Activated CD4-positive, alpha-beta T cell treated with anti-CD3 and anti-CD28 coated beads, Interleukin-10, Interleukin-2, amounts not matched to agents 100 ng/mL and 50 ng/mL, durations not matched to agents 16 hours and 8 hours (primary cell): ENCODE data around the gene TMC2.
"Not testable (repeated sequence)": the region's sequence is repeated elsewhere in the genome, so short reads cannot be mapped to it uniquely, and the experiment has no call there.

Experiments
- DNase-seq: peaks from one replicate; pipeline ENCODE4 v3.0.0-alpha.2; 2020

TMC2 gene, protein sequence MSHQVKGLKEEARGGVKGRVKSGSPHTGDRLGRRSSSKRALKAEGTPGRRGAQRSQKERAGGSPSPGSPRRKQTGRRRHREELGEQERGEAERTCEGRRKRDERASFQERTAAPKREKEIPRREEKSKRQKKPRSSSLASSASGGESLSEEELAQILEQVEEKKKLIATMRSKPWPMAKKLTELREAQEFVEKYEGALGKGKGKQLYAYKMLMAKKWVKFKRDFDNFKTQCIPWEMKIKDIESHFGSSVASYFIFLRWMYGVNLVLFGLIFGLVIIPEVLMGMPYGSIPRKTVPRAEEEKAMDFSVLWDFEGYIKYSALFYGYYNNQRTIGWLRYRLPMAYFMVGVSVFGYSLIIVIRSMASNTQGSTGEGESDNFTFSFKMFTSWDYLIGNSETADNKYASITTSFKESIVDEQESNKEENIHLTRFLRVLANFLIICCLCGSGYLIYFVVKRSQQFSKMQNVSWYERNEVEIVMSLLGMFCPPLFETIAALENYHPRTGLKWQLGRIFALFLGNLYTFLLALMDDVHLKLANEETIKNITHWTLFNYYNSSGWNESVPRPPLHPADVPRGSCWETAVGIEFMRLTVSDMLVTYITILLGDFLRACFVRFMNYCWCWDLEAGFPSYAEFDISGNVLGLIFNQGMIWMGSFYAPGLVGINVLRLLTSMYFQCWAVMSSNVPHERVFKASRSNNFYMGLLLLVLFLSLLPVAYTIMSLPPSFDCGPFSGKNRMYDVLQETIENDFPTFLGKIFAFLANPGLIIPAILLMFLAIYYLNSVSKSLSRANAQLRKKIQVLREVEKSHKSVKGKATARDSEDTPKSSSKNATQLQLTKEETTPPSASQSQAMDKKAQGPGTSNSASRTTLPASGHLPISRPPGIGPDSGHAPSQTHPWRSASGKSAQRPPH

GRCh38 chr20:2536560-2536986 is at the start of gene TMC2:
Gene TMC2 (plus strand): TSS chr20:2536573. CDS start chr20:2536622, 49 bp downstream.
- no peak for DNase-seq

- DNase-seq: not testable (repeated sequence)
Measured at GRCh38 chr20:2502808-2503384, 33.5 kb upstream of the TMC2 start.

DNA sequence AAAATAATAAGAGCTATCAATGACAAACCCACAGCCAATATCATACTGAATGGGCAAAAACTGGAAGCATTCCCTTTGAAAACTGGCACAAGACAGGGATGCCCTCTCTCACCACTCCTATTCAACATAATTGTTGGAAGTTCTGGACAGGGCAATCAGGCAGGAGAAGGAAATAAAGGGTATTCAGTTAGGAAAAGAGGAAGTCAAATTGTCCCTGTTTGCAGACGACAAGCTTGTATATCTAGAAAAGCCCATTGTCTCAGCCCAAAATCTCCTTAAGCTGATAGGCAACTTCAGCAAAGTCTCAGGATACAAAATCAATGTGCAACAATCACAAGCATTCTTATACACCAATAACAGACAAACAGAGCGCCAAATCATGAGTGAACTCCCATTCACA is 31.6 kb upstream of the TMC2 start:
- DNase-seq: not testable (repeated sequence)

DNA sequence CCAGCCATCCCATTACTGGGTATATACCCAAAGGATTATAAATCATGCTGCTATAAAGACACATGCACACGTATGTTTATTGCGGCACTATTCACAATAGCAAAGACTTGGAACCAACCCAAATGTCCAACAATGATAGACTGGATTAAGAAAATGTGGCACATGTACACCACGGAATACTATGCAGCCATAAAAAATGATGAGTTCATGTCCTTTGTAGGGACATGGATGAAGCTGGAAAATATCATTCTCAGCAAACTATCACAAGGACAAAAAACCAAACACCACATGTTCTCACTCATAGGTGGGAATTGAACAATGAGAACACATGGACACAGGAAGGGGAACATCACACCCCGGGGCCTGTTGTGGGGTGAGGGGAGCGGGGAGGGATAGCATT is 29.9 kb upstream of the TMC2 start:
- not testable (repeated sequence) for DNase-seq

GRCh38 chr20:2507464-2507863 is 28.9 kb upstream of the TMC2 start:
- DNase-seq: no peak

DNA sequence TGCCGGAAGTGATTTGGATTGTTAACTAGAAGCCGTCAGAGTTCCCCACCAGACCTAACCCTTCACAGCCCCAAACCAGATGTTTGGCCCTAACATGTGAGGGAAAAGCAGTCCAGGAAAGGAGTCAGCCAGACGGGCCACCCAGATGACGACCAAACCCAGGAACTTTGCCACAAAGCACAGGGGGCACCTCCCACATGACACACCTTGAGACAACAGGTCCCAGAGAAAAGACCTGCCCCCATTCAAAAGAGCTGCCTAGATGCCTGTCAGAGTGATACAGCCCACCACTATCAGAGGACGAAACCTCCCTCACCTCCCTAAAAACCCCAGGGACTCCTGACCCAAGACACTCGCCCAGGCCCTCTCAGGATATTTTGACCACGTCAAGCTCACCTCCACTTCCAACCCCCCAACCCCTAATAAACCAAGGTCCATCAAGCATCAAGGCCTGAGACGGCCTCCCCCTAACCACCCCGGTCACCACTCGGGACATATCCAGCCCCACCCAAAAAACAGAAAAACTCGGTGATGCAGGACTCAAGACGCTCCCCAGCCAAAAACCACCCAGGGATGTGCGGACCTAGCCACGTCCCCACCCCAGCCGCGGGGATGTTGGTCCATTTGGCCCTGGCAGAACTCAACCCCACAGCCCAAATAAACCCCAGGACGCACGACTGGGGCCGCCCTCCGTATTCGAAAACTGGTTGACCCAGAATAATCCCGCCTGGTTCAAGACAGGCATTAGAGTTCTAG is 28.3 kb upstream of the TMC2 start:
- no peak for DNase-seq

- DNase-seq: peak; percentile 88
Measured at GRCh38 chr20:2508631-2509467, 27.5 kb upstream of the TMC2 start, which contains the start of gene ZNF343. Gene ZNF343 (minus strand): TSS chr20:2508915. CDS start chr20:2493895, 15,020 bp downstream.

DNA sequence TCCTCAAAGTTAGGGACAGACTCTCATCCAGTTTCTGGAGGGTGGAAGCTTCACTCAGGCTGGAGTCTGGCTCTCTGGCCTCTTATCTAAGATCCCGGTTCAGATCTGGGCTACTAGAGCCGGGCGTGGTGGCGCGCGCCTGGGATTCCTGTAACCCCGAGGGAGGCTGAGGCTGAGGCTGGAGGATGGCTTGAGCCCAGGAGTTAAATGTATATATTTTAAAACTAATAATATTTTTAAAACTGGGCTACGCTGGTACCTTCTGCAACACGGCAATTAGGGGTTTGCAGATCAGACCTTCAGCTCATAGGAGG is 26.9 kb upstream of the TMC2 start:
- no peak for DNase-seq

- DNase-seq: no peak
Measured at GRCh38 chr20:2509794-2510193, 26.6 kb upstream of the TMC2 start.

DNA sequence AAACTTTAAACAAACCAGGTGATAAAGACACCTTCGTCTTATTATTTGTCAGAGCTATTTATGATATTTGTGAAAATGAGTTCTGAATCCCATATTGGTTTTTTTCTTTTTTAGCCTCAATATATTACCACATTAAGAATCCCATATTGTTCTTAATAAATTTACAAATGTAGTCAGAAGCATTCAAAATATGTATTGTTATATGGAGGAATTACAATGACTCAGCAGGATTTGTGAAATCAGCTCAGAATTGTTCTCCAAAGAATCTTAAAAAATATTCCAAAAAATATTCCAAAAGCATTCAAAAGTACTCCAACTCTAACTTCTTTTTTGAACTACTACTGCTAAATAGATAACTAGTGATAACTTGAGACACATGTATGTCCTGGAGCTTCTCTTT is 21.2 kb upstream of the TMC2 start:
- no peak for DNase-seq

- DNase-seq: no peak
Measured at GRCh38 chr20:2516399-2516798, 20.0 kb upstream of the TMC2 start.

GRCh38 chr20:2518096-2518495 is 18.3 kb upstream of the TMC2 start:
- DNase-seq: no peak

DNA sequence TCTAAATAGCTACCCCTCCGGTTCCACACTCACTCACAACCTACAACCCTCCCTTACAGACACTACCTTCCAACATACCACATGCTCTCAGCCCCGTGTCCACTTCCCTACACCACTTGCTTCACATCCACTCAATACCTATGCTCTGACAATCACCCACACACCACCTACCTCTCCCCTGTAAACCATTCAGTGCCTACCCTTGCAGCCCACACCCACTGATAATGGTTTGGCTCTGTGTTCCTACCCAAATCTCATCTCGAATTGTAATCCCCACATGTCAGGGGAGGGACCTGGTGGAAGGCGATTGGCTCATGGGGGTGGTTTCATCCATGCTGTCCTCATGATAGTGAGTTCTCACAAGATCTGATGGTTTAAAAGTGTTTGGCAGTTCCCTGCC is 17.8 kb upstream of the TMC2 start:
- DNase-seq: no peak

GRCh38 chr20:2519115-2519809 is 17.1 kb upstream of the TMC2 start:
- no peak for DNase-seq

- DNase-seq: no peak
Measured at GRCh38 chr20:2520617-2521016, 15.8 kb upstream of the TMC2 start.

DNA sequence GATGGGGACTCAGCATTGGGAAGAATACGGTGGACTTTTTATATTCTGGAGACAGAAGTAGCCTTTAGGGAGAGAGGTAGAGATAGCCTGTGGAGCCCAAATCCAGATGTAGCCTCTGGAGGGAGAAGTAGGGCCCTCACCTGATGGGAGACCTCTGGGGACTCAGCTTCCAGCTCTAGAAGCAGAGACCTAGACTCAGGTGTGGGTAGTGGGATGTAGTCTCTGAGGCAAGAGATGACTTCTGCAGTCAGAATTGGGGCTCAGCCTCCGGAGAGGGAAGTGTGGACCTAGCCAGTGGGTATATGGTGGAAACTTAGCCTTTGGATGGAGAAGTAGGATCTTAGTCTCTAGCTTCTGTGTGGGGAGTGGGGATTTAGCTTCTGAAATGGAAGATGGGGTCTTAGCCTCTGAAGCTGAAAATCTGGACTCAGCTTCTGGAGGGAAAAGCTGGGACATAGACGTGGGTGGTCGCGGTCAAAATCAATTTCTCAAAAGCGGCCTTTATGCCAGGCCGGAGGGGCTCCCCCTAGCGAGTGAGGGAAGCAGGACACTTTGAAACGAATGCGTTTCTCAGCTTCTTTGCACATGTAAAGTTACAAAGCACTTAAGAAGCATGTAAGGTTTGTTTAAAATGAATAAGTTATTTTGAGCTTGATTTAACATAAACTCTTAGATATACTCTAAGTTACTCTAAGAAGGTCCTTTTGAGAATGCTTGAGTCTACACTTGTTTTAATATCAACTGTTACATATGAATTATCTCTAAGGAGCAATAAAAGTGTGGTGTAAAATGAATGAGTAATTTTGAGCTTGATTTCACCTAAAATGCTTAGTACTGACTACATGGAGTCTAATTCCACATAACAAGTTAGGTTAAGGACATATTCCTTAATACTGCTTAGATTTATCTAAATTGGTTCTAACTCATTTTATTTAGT is 14.7 kb upstream of the TMC2 start:
- DNase-seq: peak; percentile 63

DNA sequence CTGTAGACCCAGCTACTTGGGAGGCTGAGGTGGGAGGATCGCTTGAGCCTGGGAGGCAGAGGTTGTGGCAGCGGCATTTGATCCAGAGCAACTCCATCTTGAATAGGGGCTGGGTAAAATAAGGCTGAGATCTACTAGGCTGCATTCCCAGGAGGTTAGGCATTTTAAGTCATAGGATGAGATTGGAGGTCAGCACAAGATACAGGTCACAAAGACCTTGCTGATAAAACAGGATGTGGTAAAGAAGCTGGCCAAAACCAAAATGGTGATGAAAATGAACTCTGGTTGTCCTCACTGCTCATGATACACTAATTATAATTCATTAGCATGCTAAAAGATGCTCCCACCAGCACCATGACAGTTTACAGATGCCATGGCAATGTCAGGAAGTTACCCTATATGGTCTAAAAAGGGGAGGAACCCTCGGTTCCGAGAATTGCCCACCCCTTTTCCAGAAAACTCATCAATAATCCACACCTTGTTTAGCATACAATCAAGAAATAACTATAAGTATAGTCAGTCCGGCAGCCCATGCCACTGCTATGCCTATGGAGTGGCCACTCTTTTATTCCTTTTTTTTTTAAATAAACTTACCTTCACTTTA is 13.4 kb upstream of the TMC2 start:
- DNase-seq: not testable (repeated sequence)

DNA sequence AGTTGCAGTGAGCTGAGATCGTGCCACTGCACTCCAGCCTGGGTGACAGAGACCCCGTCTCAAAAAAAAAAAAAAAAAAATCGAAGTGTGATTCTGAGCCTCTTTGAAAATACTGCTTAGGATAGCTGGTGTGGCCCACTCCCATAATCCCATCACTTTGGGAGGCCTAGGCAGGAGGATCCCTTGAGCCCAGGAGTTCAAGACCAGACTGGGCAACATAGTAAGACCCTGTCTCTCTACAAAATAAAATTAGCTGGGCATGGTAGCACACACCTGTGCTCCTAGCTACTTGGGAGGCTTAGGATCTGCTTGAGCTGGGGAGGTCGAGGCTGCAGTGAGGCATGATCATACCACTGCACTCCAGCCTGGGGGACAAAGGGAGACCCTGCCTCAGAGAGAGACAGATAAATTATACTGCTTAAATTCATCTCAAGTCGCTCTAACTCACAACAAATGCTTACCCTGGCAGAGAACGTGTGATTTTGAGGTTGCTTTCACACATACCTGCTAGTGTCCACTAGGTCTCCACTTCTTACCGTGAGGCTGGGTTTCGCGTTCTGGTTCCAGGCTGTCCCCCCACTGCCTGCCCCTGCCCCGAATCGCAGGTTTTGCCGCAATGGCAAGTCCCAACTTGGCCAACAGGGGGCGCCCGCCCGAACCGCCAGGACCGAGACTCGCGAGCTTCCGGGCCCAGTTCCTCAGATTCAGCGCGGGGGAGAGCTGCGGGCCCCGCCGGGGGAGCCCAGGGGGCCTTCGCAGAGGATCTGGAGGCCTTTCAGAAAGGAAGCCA is 12.3 kb upstream of the TMC2 start:
- peak; percentile 92 for DNase-seq
